Stimulated activated CD8-positive, alpha-beta memory T cell treated with anti-CD3 and anti-CD28 coated beads, Interleukin-12 subunit alpha, Interleukin-12 subunit beta, amount 100 ng/mL, for 24 hours (primary cell): ENCODE measurements around the gene SNRPF.
"Not testable (repeated sequence)": the region's sequence is repeated elsewhere in the genome, so short reads cannot be mapped to it uniquely, and the experiment has no call there.

Experiments used
- DNase-seq: peaks from one replicate; pipeline ENCODE4 v3.0.0-alpha.2; 2020; ENCODE audit errors: extremely low read depth

Gene SNRPF

GRCh38 chr12:95858451-95859343 is at the start of gene SNRPF:
SNRPF (plus strand) TSS chr12:95858952; CDS start chr12:95859074, 122 bp downstream.
- DNase-seq, result peak; percentile 70

DNA sequence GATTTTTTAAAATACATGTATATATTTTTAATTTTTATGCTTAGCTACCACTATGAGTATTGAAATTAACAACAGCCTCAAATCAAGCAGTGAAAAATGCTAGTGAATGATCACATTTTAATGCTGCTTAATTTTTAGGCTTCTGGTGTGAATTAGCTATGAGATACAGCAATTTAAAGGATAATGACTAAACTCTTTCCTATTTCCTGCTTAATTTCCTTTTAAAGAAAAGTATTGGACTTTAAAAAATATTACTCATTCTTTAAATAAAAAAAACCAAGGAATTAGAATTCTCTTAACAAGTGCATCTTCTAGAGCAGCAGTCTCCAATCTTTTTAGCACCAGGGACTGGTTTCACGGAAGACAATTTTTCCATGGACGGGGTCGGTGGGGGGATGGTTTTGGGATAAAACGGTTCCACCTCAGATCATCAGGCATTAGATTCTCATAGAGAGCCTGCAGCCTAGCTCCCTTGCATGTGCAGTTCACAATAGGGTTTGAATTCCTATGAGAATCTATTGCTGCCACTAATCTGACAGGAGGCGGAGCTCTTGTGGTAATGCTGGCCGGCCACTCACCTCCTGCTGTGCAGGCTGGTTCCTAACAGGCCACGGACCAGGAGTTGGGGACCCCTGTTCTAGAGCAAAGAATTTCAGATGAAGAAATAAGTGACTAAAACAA is 49.6 kb upstream of the SNRPF start:
- DNase-seq, result no peak

GRCh38 chr12:95810411-95810810 is 48.3 kb upstream of the SNRPF start:
- no peak for DNase-seq

DNA sequence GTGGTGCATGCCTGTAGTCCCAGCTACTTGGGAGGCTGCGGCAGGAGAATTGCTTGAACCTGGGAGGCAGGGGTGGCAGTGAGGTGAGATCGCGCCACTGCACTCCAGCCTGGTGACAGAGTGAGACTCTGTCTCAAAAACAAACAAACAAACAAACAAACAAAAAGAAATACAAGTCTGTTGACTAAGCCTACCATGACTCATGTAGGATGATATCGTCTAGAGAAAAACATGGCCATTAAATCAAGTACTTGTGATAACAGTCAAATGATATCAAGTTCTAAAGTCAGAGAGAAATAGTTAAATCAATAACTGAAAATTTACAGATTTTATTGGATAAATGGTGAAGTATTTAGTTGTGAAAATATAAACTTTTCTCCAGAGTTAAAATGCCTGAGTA is 46.6 kb upstream of the SNRPF start:
- DNase-seq, result not testable (repeated sequence)

DNA sequence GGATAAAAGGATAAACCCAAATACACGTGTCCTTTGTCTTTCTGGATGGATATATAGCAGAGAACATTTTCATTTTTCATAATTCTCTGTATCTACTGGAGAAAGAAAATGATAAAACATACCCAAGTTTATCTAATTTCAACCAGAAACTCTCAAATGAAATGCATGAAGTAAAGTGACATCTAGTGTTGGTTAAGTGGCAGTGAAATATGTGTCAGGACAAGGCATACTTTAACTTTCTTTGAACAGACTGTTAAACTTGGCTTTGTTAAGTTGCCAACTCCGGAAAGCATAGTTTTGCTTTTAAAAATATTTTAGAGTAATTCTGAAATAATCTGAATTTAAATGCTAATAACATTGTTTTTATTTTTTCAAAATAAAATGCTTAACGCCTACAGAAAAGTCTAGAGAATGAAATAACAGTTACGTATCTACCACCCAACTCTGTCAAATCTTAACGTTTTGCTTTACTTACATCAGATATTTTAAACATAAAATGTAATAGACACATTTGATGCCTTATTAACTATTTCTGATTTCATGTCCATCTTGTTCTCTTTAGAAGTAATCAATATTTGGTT is 43.0 kb upstream of the SNRPF start:
- no peak for DNase-seq

DNA sequence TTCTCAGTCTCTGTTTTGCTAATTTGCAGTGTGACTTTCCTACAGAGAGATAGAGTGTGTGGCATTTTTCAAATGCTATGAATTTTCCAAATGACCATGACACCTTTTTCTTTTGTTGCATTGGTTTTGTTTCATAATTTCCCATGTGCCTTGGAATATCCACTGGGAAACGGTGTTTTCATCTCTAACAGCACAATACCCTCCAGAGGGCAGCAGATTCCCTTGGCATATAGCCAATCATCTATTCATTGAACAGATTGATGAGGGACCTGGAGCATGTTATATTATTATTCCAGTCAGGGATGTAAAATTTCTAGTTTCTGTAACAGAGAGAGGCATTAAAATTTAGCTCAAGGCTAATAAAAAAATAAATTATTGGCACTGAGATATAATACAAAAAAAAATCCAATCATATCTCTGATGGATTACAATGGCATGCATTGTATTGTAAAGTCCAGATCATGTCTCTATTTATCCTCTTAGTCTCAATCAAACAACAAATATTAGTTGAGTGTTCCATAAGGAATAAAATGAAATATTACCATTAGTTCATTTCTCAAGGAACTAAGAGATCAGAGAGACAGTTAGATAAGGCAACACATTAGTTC is 38.6 kb upstream of the SNRPF start:
- DNase-seq, result no peak

GRCh38 chr12:95829395-95829794 is 29.4 kb upstream of the SNRPF start:
- DNase-seq, result no peak

- no peak for DNase-seq
Observed at GRCh38 chr12:95830335-95831089, 28.2 kb upstream of the SNRPF start.

GRCh38 chr12:95834572-95834971 is 24.2 kb upstream of the SNRPF start:
- DNase-seq, result no peak

DNA sequence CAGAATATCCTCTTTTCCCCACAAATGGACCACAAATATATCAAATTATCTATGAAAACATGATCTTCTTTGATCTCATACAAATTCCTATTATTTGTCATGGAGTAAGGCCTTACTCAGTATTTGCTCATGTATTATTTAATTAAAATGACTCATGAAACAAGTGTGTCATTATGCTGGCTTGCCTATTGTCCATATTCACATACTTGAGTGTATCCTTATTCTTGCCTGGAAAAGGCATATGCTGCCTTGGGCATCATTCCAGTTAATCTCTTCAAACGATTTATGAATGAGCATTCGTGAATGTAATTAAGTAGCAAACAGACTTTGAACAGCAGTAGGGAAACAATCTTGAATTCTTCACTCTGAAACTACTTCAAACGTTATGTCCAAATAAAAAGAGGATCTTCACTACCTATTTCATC is 22.6 kb upstream of the SNRPF start:
- DNase-seq, result no peak

DNA sequence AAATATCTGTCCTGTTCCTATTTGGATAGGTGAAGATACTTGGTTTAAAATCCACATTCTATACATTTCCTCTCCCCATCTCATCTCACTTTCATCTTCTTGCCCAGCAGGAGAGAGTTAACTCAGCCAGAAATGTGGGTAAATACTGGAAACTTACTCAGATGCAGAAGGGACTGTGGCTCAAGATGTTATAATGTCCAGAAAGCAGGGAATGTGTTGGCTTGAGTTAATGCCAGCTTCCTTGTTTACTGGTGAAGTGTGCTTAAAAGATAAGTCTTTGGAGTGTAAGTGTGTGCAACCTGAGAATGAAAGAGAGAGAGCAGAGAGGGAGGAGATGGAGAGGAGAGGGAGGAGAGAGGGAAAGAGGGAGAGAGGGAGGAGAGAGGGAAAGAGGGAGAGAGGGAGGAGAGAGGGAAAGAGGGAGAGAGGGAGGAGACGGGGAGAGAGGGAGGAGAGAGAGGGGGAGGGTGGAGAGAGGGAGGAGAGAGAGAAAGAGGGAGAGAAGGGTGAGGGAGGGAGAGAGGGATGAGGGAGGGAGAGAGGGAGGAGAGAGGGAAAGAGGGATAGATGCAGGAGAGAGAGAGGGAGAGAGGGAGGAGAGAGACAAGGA is 22.0 kb upstream of the SNRPF start:
- no peak for DNase-seq

- DNase-seq, result no peak
Observed at GRCh38 chr12:95837240-95838038, 21.3 kb upstream of the SNRPF start.

DNA sequence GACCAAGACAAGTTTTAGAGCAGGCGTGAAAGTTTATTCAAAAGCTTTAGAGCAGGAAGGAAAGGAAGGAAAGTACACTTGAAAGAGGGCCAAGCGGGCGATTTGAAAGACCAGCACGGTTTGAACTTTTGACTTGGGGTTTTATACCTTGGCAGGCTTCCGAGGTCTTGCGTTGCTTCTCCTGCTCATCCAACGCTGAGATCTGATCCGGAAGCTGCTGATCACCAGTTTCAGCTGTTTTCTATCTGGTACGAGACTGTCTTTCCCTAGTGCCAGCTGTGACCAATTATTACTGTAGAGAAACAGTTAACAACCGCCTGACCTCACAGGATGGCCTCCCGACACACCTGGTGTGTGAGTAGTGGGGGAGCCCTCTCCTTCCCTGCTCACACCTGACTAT is 20.6 kb upstream of the SNRPF start:
- DNase-seq, result no peak

- DNase-seq, result not testable (repeated sequence)
Observed at GRCh38 chr12:95842426-95842825, 16.3 kb upstream of the SNRPF start.

GRCh38 chr12:95848575-95849388 is 10.0 kb upstream of the SNRPF start:
- no peak for DNase-seq

- DNase-seq, result no peak
Observed at GRCh38 chr12:95851606-95852005, 7.1 kb upstream of the SNRPF start.

- DNase-seq, result no peak
Observed at GRCh38 chr12:95852133-95852532, 6.6 kb upstream of the SNRPF start.

DNA sequence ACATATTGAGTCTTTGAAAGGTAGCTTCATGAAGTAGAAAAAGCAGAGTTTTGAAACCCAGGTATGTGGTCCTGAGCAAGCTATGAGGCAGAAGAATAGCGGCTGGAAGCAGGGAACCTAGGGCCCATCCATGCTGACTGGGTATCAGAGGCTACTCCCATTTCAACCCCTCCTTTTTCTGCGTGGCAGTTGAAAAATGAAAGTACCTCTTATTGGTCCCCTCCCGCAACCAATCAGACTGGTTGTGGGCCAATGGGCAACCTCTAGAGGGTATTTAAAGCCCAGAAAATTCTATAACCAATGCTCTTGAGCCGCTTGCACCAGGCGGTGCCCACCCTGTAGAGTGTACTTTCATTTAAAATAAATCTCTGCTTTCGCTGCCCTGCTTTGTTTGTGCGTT is 1.6 kb upstream of the SNRPF start:
- DNase-seq, result no peak

DNA sequence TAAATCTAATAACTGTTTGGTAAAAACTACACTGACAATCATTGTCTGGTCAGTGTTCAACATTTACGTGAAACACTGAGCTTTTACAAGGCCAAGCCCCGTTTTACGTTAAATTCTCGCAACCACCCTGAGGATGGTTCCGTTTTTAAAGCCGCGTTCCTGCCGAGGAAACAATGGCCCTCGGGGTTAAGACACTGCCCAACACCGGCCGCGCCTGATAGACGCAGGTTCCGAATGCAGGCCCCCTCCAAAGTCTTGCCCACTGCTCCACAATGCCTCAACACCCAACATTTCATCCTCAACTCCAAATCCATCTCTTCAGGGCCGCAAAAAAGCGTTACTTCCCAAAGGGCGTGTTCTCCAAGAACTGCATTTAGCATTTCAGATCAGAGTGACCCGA is 953 bp upstream of the SNRPF start:
- no peak for DNase-seq
